Measurements from ENCODE around the gene FKBP10. TPM values are rescaled to one million over a fixed set of nuclear protein-coding genes. Genes with fewer than 3 reads are reported as not detected.
"Not testable (repeated sequence)": the region's sequence is repeated elsewhere in the genome, so short reads cannot be mapped to it uniquely, and the experiment has no call there.

FKBP10 gene
- total RNA-seq, 2 experiments from 2014 or later, result not detected

GRCh38 chr17:41837761-41838538 lies 25.1 kb downstream of the FKBP10 start, which contains the start of gene KLHL10:
Gene KLHL10, plus strand, starts transcription at chr17:41837825. Its CDS starts 108 bp downstream, at chr17:41837933.
- H3K36me3 ChIP-seq (ENCODE audit: insufficient read depth, low read length), result no peaks in the 10 kb centered on the region
- intact Hi-C loops (cut with DNase I, micrococcal nuclease), result no loop called here
- Mint-ChIP-seq H3K4me1 (ENCODE audit: low read depth) (peaks cover 19% of the 10 kb centered on the region), H3K9me3 (no peaks in the 10 kb centered on the region), H3K4me3 (peak within 1 kb of the TSS; percentile 88), H3K27me3 (no peaks in the 10 kb centered on the region), H3K27ac (peak within 1 kb of the TSS; percentile 49), H3K36me3 (ENCODE audit: low read depth) (peaks cover 12% of the 10 kb centered on the region)
- H3K9me3 ChIP-seq (ENCODE audit: control insufficient read depth in 1 of 2, insufficient read depth in 1 of 2, low read length in 2 of 2), result no peaks in the 10 kb centered on the region
- DNase-seq (no peak), ATAC-seq (ENCODE audit: poor library complexity) (no peak)
- no peak within 1 kb of the TSS for H3K27ac ChIP-seq (ENCODE audit: low read depth in 1 of 2, low read length in 2 of 2)
- H3K27me3 ChIP-seq (ENCODE audit: control insufficient read depth in 1 of 2, insufficient read depth in 2 of 2, low read length in 2 of 2), result no peaks in the 10 kb centered on the region
- peaks cover 17% of the 10 kb centered on the region for H3K4me1 ChIP-seq (ENCODE audit: insufficient read depth, low read length)
- peak within 1 kb of the TSS; percentile 69 for H3K4me3 ChIP-seq (ENCODE audit: low read length)
- CTCF ChIA-PET, result no interaction called here
- TF ChIP-seq CTCF (IDR thresholded peaks at IDR 0.05), result no peak
- POLR2A ChIA-PET, result no interaction called here

GRCh38 chr17:41839448-41839847 lies 26.6 kb downstream of the FKBP10 start:
- intact Hi-C loops (cut with DNase I, micrococcal nuclease); H3K27ac Mint-ChIP-seq; H3K27ac ChIP-seq (ENCODE audit: low read depth in 1 of 2, low read length in 2 of 2); H3K9me3 Mint-ChIP-seq; H3K4me3 ChIP-seq (ENCODE audit: low read length); H3K36me3 ChIP-seq (ENCODE audit: insufficient read depth, low read length); DNase-seq; H3K27me3 ChIP-seq (ENCODE audit: control insufficient read depth in 1 of 2, insufficient read depth in 2 of 2, low read length in 2 of 2); ATAC-seq (ENCODE audit: poor library complexity); H3K27me3 Mint-ChIP-seq; H3K36me3 Mint-ChIP-seq (ENCODE audit: low read depth); H3K9me3 ChIP-seq (ENCODE audit: control insufficient read depth in 1 of 2, insufficient read depth in 1 of 2, low read length in 2 of 2): not testable (repeated sequence)
- Mint-ChIP-seq H3K4me3 (peak overlapping the region; percentile 34), H3K4me1 (ENCODE audit: low read depth) (peaks cover 18% of the 10 kb centered on the region)
- POLR2A ChIA-PET, result interaction anchor here (0.6 kb wide), 1 partner anchor 13 kb away, joined by 4 read pairs; no protein-coding TSS in a partner anchor
- H3K4me1 ChIP-seq (ENCODE audit: insufficient read depth, low read length), result peaks cover 17% of the 10 kb centered on the region
- CTCF ChIA-PET, result interaction anchor here (1.1 kb wide), 1 partner anchor 52 kb away, joined by 3 read pairs; no protein-coding TSS in a partner anchor

- H3K27ac Mint-ChIP-seq; H3K4me1 Mint-ChIP-seq (ENCODE audit: low read depth); H3K27me3 Mint-ChIP-seq; CTCF ChIA-PET; POLR2A ChIA-PET; H3K9me3 Mint-ChIP-seq; DNase-seq; intact Hi-C loops (cut with DNase I, micrococcal nuclease); H3K4me1 ChIP-seq (ENCODE audit: insufficient read depth, low read length); H3K4me3 ChIP-seq (ENCODE audit: low read length); H3K9me3 ChIP-seq (ENCODE audit: control insufficient read depth in 1 of 2, insufficient read depth in 1 of 2, low read length in 2 of 2); H3K36me3 Mint-ChIP-seq (ENCODE audit: low read depth); H3K27ac ChIP-seq (ENCODE audit: low read depth in 1 of 2, low read length in 2 of 2); H3K36me3 ChIP-seq (ENCODE audit: insufficient read depth, low read length); H3K4me3 Mint-ChIP-seq; H3K27me3 ChIP-seq (ENCODE audit: control insufficient read depth in 1 of 2, insufficient read depth in 2 of 2, low read length in 2 of 2); ATAC-seq (ENCODE audit: poor library complexity): not testable (repeated sequence)
Measured at GRCh38 chr17:41840781-41841180, 28.0 kb downstream of the FKBP10 start.

- POLR2A ChIA-PET, result no interaction called here
- no peak overlapping the region for H3K27ac Mint-ChIP-seq
- H3K4me3 ChIP-seq (ENCODE audit: low read length), result no peak overlapping the region
- H3K27me3 ChIP-seq (ENCODE audit: control insufficient read depth in 1 of 2, insufficient read depth in 2 of 2, low read length in 2 of 2), result no peaks in the 10 kb centered on the region
- peaks cover 19% of the 10 kb centered on the region for H3K36me3 Mint-ChIP-seq (ENCODE audit: low read depth)
- H3K4me1 Mint-ChIP-seq (ENCODE audit: low read depth), result peaks cover 9% of the 10 kb centered on the region
- ATAC-seq (ENCODE audit: poor library complexity) (no peak), DNase-seq (no peak)
- intact Hi-C loops (cut with DNase I, micrococcal nuclease), result no loop called here
- no peak overlapping the region for H3K27ac ChIP-seq (ENCODE audit: low read depth in 1 of 2, low read length in 2 of 2)
- peaks cover 2% of the 10 kb centered on the region for H3K36me3 ChIP-seq (ENCODE audit: insufficient read depth, low read length)
- H3K4me3 Mint-ChIP-seq, result no peak overlapping the region
- H3K27me3 Mint-ChIP-seq, result no peaks in the 10 kb centered on the region
- no peaks in the 10 kb centered on the region for H3K9me3 Mint-ChIP-seq
- CTCF ChIA-PET, result no interaction called here
- no peak for TF ChIP-seq CTCF (IDR thresholded peaks at IDR 0.05)
- no peaks in the 10 kb centered on the region for H3K4me1 ChIP-seq (ENCODE audit: insufficient read depth, low read length)
- no peaks in the 10 kb centered on the region for H3K9me3 ChIP-seq (ENCODE audit: control insufficient read depth in 1 of 2, insufficient read depth in 1 of 2, low read length in 2 of 2)
Measured at GRCh38 chr17:41844971-41845370, 32.2 kb downstream of the FKBP10 start.
